Erythroblast (primary cell): ENCODE results near the gene TMEM88.

Experiments
- GATA1 ChIP-seq: IDR thresholded peaks from 2 replicates; pipeline ENCODE4 v1.6.1; 2011; ENCODE audit warnings: low read depth, mild to moderate bottlenecking, control low read depth, low read length, moderate library complexity
- POLR2A ChIP-seq: IDR thresholded peaks from 2 replicates; pipeline ENCODE4 v1.6.1; 2011; ENCODE audit warnings: mild to moderate bottlenecking, low read length

DNA sequence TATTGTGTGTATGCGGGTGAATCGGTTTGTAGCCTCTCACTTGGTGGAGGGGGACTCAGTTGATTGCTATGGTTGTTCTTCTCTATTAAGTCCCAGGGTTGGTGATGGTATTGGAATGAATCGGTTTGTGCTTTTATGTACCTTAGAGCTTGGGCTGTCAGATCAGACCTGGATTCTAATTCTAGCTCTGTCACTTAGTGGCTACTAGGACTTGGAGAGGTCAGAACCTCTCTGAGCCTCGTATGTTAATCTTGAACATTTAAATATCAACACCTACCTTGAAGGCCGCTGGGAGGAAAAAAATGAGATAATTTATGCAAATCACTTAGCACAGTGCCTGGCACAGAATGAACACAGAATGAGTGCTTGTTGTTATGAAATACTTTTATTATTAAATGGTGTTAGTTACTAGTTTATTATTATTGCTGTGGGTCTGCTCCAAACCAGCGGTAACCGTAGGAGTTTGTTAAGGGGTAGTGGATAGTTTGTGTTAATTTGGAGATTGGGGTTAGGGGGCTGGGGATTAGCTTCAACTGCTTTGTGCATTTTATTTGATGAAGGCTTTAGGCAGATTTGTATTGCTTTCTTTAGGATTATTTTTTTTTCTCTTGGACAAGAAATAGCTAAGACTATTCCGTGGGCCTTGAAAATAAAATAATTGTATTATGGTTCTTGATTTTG lies 17.3 kb upstream of the TMEM88 start:
- peak; percentile 23 for TF ChIP-seq POLR2A
- TF ChIP-seq GATA1: no peak
